Endothelial cell of umbilical vein (primary cell): ENCODE measurements around the gene PARP3.

ENCODE experiments used
- CTCF ChIP-seq, 2 donors: IDR thresholded peaks; 1 replicate in 1 of 2; 2 replicates in 1 of 2; pipeline ENCODE4 v1.5.1; 2011; ENCODE audit warnings: low read length in 2 of 2, mild to moderate bottlenecking in 2 of 2, moderate library complexity in 2 of 2, control low read depth in 1 of 2, inconsistent platforms in 1 of 2, low read depth in 1 of 2; ENCODE audit not compliant: insufficient read depth in 1 of 2; ENCODE audit errors: extremely low read depth in 1 of 2
- EZH2 ChIP-seq: IDR thresholded peaks from 2 replicates; pipeline ENCODE4 v1.6.1; 2012; ENCODE audit warnings: borderline replicate concordance, low read depth, mild to moderate bottlenecking, moderate library complexity, low read length, inconsistent platforms; ENCODE audit not compliant: severe bottlenecking
- POLR2A ChIP-seq: IDR thresholded peaks from 2 replicates; pipeline ENCODE4 v1.6.1; 2012; ENCODE audit warnings: low read depth, mild to moderate bottlenecking, control low read depth, low read length
- POLR2AphosphoS5 ChIP-seq: IDR thresholded peaks from 2 replicates; pipeline ENCODE4 v1.6.1; 2012; ENCODE audit warnings: low read depth, mild to moderate bottlenecking, control low read depth, low read length, moderate library complexity; ENCODE audit not compliant: insufficient read depth

DNA sequence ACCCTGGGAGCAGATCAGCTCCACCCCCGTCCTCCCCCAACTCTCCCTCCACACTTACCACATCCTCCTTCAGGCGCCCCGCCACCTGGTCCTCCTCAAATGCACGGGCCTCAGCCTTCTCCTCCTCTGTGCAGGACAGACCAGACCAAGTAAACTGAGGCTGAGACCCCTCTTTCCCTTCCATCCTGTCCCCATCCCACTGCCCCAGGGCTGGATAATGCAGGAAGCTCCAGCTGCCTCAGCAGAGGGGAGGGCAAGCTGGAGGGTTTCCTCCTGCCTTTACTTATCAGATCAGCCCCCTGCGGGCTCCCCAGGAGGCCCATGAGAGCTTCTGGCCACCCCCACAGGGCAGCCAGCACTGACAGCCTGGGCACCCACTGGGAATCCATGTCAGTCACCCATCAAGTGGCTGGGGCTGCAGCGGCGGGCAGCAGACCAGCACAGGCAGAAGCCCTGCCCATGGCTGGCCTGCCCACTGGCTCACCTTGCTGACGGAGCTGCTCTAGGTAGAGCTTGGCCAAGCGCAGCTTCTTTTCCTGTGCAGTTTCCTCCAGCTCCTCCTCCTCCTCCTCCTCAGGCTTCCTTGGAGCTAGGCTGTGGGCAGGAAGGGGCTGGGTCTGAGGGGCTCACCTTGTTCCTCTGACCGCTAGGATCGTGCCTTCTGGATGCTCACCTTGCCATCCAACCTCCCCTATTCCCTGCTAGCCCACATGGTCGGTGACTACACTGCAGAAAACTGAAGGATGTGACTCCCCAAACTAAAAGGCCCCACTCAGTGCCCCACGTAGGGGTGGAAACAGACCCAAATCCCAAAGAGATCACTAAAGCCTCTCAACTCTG, 4.3 kb upstream of the PARP3 start:
- no peak for TF ChIP-seq POLR2A
- no peak for TF ChIP-seq CTCF (IDR thresholded peaks at IDR 0.05; ENCODE audit: extremely low read depth in 1 of 2, insufficient read depth in 1 of 2, low read depth in 1 of 2, low read length in 2 of 2)
- no peak for TF ChIP-seq EZH2
- TF ChIP-seq POLR2AphosphoS5: no peak
